Stimulated activated CD8-positive, alpha-beta memory T cell treated with anti-CD3 and anti-CD28 coated beads, Interleukin-15, amount 100 ng/mL, for 4 hours (primary cell): Measurements from ENCODE around the gene TOP2A.

Source experiments
- DNase-seq, 2 donors: peaks; one replicate each; pipeline ENCODE4 v3.0.0-alpha.2; 2020; ENCODE audit warnings: low read depth in 2 of 2

Gene TOP2A

GRCh38 chr17:40347319-40348135 is 70.2 kb downstream of the TOP2A start:
- no peak for DNase-seq

DNA sequence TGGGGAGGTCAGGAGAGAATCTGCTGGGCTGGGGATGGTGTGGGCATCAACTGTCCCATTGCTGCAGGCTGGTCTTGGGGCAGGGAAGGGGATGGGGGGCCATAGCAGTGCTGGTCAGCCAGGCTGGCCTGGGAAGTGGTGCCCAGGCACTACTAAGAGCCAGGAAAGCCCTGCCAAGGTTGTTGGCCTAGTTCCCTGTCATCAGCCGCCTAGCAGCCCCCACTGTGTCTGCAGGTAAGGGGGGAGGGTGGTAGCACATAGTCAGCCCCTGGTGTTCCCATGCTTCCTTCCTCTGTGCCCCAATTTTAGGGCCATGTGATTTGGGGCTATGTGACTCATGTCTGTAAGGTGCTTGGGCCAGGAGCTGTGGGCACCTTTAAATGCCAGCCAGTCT is 70.9 kb downstream of the TOP2A start:
- DNase-seq = no peak

DNA sequence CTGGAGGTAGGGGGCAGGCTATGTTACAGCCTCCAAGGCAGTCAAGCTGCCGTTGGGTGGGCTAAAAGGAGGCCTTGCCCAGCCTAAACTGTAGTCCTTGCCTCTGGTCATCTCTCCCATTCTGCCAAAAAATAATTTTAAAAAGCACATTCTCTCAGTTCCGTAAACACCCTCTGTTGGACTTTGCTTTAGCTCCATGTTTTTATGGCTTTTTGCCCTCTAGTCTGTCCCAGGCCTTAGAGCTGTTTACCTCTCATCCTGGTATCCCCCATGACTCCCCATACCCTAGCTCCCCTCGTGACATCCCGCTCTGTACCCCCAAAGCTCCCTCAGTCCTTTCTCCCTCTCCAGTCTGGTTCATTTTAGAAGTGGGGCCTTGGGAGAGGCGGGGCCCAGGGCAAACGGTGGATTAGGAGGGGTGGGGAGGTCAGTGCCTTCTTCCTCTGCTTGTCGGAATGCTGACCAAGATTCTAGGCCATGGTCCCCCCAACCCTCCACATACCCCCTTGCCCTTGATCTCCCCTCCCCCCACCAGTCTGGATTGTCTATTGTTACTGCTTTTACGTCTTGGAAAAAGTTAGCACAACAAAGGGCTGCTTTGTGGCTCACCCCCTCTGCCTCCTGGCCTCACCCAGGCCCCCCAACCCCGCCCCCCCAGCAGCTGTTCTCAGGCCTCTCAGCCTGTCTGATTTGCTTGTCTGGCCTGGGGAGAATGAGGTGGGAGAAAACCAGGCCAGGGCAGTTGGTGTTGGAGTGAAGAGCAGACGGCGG is 71.5 kb downstream of the TOP2A start:
- no peak for DNase-seq

DNA sequence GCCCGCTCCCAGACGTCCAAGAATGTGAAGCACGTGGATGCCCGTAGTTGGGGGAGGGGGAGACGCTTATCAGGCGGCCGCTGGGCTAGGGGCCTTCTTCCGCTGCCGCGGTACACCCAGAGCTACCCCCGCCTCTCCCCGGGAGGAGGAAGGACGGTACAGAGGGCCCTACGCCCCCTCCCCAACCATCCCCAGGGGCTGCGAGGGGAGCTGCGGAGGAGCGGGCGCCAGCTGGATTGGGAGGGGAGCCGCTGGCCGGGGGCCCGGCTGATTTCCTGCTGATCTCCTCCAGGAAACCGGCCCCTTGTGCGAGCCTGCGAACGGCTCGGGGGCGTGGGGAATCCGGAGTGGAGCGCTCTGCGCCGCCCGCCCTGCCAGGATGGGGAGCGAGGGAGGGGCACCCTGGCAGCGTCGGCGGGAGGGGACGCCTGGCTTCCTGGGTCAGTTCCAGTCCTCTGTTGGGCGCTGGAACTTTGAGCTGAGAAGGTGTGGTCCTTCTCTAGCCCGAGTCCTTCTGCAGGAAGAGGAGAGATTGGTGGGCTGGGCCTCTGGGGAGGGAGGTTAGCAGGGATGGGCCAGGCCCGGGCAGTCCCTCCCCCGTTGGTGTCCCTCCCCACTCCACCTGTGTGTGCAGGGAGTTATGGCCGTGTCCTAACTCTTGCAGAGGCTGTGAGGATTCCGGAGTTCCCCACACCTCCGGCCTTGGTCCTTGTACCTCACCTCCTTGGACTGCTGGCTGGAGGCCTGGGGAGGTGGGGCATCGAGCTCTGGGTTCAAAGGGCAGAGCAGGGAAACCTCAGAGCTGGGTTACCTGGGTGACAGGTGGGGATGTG is 72.3 kb downstream of the TOP2A start:
- no peak for DNase-seq

GRCh38 chr17:40344421-40345160 is 73.1 kb downstream of the TOP2A start:
- DNase-seq = no peak

DNA sequence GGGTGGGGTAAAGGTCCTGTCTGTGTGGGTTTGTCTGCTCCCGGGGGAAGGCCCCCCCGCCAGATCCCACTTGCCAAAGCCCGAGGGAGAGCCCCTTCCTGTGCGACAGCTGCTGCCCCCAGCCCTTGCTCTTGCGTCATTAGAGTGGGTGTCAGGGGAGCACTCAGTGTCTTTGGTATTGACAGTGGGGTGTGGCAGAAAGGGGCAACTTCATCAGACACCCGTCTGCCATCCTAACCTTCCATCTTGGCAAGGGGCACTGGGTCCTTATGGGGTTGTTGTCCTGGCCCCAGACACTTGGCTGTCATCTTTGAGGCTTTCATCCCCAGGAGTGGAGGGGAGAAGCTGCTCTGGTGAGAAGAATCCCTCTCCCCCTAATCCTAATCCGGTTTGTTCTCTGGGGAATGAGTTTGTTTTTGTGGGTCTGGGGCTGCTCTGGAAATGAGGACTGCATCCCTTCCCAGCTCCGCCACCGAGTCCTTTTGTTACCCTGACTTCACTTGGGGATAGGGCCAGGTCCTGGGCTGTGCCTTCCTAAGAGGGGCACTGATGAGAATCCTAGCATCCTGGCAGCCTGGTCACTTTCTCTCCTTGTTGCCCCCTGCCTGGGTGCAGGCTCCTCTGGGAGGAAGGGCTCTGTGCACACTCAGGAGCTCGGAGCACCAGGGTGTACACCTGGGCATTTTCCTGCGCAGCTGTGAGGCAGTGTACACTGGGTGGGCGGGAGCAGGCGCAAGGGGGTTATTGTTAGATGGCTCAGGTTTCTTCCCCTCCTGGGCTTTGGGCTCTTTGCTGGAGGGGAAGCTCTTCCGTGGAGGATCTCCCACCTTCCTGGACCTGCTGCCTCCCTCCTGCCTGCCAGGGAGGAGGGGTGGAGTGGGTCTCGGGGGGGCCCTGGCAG is 74.2 kb downstream of the TOP2A start:
- no peak for DNase-seq

DNA sequence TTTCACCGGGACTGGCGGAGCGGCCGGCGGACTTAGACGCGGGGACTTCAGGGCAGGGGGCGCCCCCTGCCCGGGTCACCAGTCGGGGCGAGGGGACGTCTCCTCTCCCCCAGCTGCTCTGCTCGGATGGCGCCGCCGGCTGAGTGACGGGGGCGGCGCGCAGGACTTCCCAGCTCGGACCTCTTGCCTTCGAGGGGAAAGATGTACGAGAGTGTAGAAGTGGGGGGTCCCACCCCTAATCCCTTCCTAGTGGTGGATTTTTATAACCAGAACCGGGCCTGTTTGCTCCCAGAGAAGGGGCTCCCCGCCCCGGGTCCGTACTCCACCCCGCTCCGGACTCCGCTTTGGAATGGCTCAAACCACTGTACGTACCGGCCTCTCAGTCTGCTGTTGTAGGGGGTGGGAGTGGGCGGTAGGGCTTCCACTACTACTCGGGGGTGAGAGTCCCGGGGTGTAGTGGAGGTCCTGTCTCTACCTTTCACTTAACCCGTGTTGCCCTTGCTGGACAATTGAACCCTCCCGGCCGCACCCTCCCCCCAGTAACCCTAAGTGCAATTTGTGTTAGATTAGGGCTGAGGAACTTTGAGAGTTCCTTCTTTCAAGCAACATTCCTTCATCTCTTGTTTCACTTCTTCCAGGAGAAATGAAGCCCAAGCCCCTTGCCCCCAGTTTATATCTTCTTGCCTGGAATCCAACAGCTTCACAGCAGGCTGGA is 75.0 kb downstream of the TOP2A start:
- DNase-seq = no peak

- no peak for DNase-seq
These were observed 75.7 kb downstream of the TOP2A start for GRCh38 chr17:40341808-40342503.

- peak; percentile 71 to 77 for DNase-seq
These were observed 76.6 kb downstream of the TOP2A start for GRCh38 chr17:40340880-40341807.

DNA sequence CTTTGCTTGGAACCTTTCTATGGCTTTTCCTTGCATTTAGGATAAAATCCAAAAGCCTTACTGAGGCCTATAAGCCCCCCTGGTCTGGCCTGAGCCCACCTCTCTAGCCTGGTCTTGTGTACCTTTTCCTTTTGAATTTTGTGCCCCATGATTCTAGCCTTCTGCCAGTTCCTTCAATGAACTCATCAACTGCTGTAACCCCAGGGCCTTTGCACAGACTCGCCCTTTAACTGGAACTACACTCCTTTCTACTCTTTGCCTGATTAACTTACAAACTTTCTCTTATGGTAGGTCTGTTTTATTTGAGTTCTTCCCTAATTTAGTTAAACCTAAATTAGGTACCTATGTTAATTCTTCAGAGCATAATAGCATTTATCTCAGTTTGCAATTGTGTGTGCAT is 77.4 kb downstream of the TOP2A start:
- no peak for DNase-seq

- DNase-seq = no peak
These were observed 78.6 kb downstream of the TOP2A start for GRCh38 chr17:40338941-40339649.
